KOPT-K1 (cell line): ENCODE results near the gene BRME1.
A peak's percentile ranks its signal among the peaks of the same experiment; 100 is the strongest.
"Not testable (repeated sequence)": the region's sequence is repeated elsewhere in the genome, so short reads cannot be mapped to it uniquely, and the experiment has no call there.

Experiments used
- H3K27ac ChIP-seq: fragments of 200-600 bp; sonication (generic); 2 replicates; pipeline ENCODE4 v1.5.1; 2016; ENCODE audit warnings: antibody characterized with exemption, mild to moderate bottlenecking, low read depth, low read length; ENCODE audit not compliant: poor library complexity, severe bottlenecking
- H3K36me3 ChIP-seq: fragments of 200-600 bp; sonication (generic); 2 replicates; pipeline ENCODE4 v1.5.1; 2017; ENCODE audit warnings: antibody characterized with exemption, mild to moderate bottlenecking, low read length, moderate library complexity; ENCODE audit not compliant: insufficient read depth
- H3K9me3 ChIP-seq: fragments of 200-600 bp; sonication (generic); 2 replicates; pipeline ENCODE4 v1.5.1; 2017; ENCODE audit warnings: antibody characterized with exemption, low read length, mild to moderate bottlenecking; ENCODE audit not compliant: insufficient read depth, poor library complexity, severe bottlenecking

Gene BRME1

DNA sequence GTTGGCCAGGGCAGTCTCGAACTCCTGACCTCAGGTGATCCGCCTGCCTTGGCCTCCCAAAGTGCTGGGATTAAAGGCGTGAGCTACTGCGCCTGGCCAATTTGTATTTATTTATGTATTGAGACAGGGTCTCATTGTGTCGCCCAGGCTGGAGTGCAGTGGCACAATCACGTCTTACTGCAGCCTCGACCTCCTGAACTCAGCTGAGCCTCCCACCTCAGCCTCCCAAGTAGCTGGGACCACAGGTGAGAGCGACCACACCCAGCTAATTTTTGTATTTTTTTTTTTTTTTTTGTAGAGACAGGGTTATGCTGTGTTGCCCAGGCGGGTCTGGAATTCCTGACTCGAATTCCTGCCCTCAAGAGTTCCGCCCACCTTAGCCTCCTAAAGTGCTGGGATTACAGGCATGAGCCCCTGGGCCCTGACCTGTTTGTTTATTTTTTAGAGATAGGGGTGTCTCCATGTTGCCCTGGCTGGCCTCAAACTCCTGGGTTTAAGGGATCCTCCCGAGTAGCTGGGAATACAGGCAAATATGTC, 53.7 kb downstream of the BRME1 start:
- not testable (repeated sequence) for H3K36me3 ChIP-seq, H3K9me3 ChIP-seq, H3K27ac ChIP-seq

DNA sequence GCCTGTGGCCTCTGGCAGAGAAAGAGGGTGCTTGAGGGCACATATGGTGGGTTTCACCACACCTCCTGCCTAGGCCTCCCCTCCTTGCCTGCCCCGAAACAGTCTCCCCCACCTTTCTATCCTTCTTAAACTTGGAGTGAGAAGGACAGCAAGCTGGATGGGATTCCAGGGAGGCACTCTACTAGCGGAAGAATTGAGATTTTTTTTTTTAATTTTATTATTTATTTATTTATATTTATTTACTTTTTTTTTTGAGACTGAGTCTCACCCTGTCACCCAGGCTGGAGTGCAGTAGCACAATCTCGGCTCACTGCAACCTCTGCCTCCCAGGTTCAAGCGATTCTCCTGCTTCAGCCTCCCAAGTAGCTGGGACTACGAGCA, 54.2 kb downstream of the BRME1 start:
- H3K27ac ChIP-seq = not testable (repeated sequence)

DNA sequence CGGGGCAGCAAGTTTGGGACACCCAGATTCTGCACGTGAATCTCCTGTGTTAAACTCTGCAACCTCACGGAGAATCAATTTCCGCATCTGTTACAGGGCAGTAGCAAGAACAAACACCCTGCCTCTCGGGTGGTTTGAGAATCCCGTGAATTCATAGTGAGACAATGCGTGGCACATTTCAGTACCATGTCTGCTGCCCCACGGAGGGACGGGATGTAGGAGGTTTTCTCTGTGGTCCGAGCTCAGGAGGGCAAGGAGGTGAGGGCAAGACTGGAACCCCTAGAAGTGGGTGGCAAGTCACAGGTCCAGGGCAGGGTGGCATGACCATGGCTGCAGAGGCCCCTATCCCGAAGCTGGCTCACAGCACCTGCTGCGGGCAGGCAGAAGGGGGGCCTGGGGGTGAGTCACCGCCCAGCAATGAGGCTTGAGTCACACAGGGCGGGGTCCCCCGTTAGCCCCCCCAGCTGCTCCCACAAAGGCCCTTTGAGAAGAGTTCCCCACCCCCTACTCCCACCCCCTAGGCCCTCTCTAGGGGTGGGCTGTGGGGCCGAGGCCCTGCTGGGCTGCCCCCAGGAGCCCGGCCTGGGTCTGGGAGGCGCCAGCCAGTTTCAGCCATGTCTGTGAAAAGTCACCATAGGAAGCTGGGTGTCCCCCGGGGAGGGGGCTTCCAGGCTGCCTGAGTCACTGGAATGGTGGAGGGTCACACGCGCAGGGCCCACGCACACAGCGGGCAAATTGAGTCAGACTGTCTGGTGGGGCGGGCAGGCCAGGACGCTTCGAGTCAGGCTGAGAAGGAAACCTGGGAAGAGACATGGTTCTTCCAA, 54.8 kb downstream of the BRME1 start:
- Histone ChIP-seq H3K9me3 (no peaks in the 10 kb centered on the region), H3K27ac (no peak overlapping the region), H3K36me3 (no peaks in the 10 kb centered on the region)

More for the DNA sequence above, 54.2 kb downstream of the BRME1 start:
- H3K36me3 ChIP-seq, H3K9me3 ChIP-seq: not testable (repeated sequence)

DNA sequence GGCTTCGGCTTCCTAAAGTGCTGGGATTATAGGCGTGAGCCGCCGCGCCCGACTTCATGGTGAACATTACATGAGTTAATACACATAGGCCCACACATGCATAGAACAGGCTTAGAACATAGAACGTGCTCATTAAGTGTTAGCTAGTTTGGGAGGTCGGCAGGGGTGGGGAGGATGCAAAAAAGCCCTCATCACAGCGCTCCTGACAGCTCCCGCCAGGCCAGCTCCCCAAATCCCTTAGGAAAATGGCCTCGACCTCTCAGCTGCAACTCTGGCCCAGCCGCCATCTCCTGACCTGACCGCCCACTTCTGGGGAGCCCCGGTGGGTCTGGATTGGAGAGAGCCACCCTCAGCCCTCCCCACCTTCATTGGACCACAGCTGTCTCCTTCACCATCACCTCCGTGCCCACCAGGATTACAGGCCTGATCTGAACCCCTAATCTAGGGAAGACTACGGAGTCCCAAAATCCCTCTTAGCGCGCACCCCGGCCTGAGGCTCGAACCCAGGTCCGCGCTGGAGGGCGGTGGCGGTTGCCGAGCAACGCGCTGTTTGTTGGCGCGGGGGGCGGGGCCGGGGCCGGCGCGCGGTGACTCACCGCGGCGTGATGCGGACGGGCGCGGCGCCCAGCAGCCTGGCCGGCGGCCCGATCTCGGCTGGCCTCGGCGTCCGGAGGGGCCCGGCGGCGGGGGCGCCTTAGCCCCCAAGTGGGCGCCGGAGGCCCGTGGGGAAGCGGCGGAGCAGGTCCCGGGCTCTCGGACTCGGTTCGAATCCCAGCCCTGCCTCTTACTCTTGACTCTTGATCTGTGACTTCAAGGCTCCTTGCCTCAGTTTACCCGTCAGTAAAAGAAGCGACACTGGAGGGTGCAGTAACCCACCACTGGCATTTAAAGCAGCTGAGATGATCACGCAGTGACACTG, 55.7 kb downstream of the BRME1 start:
- H3K27ac ChIP-seq = no peak overlapping the region
- no peaks in the 10 kb centered on the region for H3K9me3 ChIP-seq

DNA sequence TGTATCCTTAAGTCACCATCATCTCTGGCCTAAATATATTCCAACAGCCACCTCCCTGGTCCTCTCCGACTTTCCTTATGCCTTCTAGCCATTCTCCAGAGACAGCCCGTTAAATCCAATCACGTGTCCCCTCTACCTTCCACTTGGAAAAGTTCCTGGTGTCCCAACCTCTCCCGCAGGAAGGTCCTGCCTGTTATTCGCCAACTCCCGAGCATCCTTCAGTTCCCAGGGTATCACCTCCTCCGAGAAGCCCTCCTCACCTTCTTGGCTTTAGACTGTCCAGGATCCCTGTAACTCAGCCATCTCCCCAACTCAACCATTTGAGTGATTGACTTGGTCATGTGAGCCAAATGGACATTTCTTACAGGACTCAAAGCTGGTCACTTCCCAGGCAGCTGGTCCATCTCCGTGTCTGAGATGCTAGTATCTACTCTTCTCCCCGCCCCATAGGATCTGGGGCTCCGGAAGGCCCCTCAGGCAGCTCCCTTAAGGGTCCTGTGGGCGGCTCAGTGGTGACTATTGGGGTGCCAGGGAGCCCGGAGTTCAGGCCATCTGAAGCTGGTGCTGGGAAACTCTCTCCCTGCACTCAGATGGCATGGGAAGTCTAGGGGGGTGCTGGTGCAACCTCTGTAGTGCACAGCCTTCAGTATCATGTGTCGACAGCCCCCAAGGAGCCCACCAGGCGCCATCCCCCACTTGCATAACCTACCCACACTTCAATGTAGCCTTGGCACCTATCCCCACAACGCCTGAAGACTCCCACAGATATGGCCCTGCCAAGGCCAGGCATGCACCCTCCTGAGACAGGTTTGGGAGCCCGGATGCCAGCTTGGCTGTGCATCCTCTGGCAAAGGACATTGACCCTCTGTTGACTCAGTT, 56.9 kb downstream of the BRME1 start:
- no peaks in the 10 kb centered on the region for H3K9me3 ChIP-seq
- H3K27ac ChIP-seq = no peak overlapping the region
- no peaks in the 10 kb centered on the region for H3K36me3 ChIP-seq

More for the DNA sequence above, 55.7 kb downstream of the BRME1 start:
- no peaks in the 10 kb centered on the region for H3K36me3 ChIP-seq

DNA sequence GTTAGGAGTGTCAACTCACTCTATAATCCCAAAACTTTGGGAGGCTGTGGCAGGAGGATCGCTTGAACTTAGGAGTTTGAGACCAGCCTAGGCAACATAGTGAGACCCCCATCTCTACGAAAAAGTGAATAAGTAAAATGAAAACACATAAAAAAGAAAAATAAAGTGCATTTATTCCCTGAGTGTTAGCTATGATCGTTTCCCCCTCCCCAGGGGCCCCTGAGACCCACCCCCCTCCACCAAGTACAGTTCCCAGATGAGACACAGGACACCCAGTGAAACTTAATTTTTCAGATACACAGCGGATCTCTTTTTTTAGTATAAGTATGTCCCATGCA, 57.6 kb downstream of the BRME1 start:
- peak overlapping the region; percentile 77 for H3K27ac ChIP-seq
- H3K9me3 ChIP-seq = no peaks in the 10 kb centered on the region
- H3K36me3 ChIP-seq = no peaks in the 10 kb centered on the region

DNA sequence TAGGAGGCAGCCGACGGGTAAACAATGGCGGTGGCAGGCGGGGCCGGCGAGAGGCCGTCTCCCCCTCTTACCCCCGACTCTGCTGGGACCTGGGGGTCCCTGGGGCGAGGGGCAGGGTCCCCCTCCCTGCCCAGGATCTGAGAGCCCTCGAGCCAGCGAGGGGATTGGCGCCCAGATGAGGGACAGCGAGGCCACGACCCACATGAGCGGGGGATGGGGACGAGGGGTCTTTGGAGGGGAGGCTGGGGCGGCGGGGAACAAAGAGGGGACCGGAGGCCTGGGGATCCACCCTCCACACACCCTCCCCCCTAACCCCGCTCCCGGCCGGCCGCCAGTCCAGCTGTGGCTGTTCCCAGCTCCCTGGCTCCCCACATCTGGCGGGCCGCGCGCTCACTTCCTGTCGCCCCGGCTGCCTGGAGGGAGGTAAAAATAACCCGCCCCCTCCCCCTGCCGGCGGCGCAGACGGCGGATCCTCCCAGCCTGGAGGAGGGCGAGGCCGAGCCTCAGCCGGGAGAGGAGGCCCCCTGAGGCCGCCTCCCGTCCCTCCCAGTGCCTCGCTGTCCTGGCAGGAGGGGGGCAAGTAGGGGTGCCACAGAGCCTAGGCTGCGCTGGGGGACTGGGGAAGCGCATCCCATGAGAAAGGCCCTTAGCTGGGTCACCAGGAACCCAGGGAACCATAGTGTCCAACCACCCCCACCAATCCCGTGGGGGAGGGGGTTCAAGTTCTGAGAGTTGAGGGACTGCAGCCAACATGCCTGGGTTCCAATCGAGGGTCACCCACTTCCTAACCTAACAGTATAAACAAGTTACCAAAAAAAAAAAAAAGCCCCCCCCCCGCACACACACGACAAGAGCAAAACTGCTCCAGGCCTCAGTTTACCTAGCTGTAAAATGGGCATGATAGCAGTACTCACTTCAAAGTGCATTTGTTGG, 58.2 kb downstream of the BRME1 start:
- Histone ChIP-seq H3K9me3 (no peaks in the 10 kb centered on the region), H3K36me3 (no peaks in the 10 kb centered on the region), H3K27ac (peak overlapping the region; percentile 77)

DNA sequence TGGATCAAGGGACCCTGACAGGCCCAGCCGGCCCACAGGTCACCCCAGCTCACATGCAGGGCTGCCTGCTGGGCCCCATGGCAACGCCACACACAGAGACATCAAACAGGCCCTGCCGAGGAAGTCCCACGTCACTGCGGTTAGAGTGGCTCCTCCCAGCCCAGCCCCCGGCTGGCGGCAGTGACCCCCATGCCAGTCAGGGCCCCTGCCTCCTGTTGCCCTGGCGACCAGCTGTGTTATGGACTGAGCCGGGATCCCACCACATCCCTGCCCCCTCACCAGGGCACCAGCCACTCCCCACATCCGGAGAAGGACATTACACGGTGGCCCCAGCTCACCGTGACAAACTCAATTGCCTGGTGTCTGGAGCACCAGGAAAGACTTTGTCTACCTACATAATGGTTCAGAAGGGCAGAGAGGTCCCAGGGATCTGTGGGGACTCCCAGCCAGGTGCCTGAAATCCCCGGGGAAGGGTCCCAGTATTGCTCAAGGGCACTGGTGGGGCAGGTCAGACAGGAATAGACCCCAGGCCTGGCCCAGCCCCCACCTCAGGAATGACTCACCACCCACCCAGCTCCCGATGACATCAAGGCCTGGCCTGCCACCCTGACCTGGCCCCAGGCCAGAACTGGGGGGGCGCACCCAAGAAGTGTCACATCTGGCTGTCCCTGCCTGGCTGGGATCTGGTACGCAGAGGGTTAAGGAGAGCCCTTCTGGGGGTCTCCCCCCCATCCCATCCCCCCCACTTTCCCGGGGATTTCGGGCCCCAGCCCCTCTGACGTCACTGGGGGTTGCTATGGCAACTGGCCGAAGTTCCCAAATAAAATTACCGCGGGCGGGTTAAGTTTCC, 59.1 kb downstream of the BRME1 start:
- Histone ChIP-seq H3K27ac (peak overlapping the region; percentile 77), H3K9me3 (no peaks in the 10 kb centered on the region)

DNA sequence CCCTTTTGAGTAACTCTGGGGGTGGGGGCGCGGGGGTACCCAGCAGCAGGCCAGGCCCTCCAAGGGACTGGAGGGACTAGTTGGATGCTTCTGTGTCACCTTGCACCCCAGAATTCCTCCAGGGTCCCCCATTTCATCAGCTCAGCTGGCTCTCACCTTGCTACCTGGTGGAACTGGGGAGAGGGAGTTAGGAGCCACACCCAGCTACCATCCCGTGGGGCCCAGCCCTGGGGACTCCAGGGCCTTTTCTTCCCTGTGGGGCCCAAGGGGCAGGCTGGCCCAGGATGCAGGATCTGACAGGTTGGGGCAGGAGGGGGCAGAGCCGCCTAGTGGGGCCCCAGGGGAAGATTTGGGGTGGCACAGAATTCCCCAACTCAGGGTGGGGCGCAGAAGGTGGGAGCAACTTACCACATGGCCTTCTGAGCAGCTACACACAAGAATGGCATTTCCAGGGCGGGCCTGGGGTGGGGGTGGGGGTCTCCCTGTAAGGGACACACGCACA, 61.7 kb downstream of the BRME1 start:
- H3K27ac ChIP-seq = no peak overlapping the region
- H3K36me3 ChIP-seq = no peaks in the 10 kb centered on the region
- no peaks in the 10 kb centered on the region for H3K9me3 ChIP-seq

More for the DNA sequence above, 59.1 kb downstream of the BRME1 start:
- no peaks in the 10 kb centered on the region for H3K36me3 ChIP-seq

DNA sequence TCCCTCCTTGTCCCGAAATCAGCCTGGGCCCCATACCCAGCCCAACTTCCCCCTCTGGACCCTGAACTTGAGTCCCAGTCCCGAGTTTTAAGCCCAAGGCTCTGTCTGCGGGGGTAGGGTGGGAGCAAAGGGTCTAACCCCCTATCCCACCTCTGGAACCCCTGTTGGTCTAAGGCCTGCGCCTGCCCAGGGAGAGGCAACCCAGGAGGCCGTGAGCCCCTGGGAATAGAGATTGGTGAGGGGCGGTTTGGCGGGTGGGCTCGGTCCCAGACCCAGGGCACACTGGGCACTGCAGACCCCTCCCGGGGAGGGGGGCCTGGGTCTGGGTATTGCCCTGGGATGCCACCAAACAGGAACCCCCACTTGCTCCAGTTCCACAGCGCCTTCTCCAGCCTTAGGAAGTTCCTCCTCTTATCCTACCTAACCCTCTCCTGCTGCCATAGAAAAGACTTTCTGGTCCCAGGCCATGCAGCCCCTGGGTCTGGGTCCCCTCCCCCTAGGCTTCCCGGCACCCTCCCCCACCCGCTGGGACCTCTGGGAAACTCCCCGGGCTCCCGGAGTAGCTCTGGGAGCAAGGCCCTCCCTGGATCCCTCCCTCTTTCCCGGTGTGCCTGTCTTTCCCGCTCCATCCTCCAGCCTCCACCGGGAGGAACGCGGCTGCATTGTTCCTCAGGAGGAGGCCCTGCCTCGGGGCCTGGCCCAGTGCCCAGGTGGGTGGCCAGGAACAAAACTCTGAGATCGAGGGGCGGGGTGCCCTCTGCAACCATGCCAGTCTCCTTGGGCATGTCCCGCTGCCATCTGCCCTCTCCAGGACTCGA, 62.6 kb downstream of the BRME1 start:
- Histone ChIP-seq H3K27ac (peak overlapping the region; percentile 54), H3K36me3 (no peaks in the 10 kb centered on the region)

DNA sequence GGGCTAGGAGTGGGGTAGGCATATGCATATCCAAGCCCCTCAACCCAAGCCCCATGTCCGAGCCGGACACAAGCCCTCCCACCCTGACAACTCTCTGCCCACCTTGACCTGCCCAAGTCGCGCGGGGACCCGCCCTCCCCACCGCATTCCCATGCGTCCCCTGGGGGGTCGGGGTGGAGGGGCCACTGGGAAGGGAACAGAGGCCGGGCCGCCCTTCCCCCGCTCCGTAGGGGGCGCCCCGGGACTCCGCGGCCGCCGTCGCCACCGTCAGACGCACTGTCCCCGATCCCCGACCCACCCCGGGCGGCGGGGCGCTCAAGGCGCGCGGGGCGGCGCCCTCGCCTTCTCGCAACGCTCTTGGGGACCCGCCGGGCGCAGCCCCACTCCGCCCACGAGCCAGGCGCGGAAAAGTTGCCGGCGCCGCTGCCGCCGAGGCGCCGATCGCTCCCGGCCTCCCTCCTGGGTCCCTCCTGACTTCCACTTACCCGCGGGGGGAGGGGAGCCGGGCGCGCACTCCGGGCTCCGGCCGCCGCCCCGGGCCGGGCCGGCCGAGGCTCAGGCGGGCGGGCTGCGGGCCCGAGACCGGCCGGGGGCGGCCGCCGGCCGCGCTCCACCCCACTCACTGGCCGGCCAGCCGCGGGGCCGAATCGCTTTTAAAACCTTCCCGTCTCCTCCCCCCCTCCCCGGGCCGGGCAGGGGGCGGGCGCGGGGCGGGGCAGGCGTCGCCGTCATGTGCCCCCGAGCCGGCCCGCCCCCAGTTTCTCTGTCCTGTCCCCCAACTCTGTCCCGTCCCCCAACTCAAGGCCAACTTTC, 63.4 kb downstream of the BRME1 start:
- H3K36me3 ChIP-seq = no peaks in the 10 kb centered on the region
- no peaks in the 10 kb centered on the region for H3K9me3 ChIP-seq
- peak overlapping the region; percentile 54 for H3K27ac ChIP-seq

More for the DNA sequence above, 62.6 kb downstream of the BRME1 start:
- no peaks in the 10 kb centered on the region for H3K9me3 ChIP-seq

DNA sequence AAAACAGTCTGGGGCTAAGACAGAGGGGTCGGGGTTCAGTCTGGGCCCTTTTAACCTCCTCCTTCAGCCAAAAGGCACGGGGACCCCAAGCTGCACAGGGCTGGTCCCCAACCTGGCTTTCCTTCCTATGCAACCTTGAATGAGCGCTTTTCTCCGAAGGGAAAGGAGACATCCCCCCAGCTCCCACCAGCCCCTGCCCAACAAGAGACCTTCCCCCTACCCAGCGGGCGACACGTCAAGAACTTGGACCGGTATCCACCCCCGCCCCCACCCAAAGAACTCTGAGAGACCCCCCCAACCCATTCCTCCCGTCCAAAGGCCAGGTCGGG, 64.0 kb downstream of the BRME1 start:
- H3K9me3 ChIP-seq = no peaks in the 10 kb centered on the region

More for the DNA sequence above, 64.0 kb downstream of the BRME1 start:
- H3K36me3 ChIP-seq = no peaks in the 10 kb centered on the region
- H3K27ac ChIP-seq = peak overlapping the region; percentile 54
